SK-N-MC (cell line): ENCODE results near the gene ALMS1.

ENCODE experiments used
- EZH2 ChIP-seq: fragments of 200-600 bp; sonication (generic); IDR thresholded peaks from one replicate; pipeline ENCODE4 v1.6.1; 2017; ENCODE audit warnings: antibody characterized with exemption
- FOXP2 ChIP-seq: optimal IDR thresholded peaks from 2 replicates; pipeline ENCODE3; 2011; ENCODE audit warnings: mild to moderate bottlenecking, moderate library complexity; ENCODE audit not compliant: insufficient read depth; ENCODE audit errors: extremely low read length, control extremely low read depth
- POLR2AphosphoS5 ChIP-seq: IDR thresholded peaks from 2 replicates; pipeline ENCODE4 v1.6.1; 2012; ENCODE audit warnings: mild to moderate bottlenecking, low read depth, low read length, borderline replicate concordance

GRCh38 chr2:73404409-73404808, 18.8 kb downstream of the ALMS1 start:
- TF ChIP-seq EZH2: no peak
- no peak for TF ChIP-seq POLR2AphosphoS5
- TF ChIP-seq FOXP2: no peak
